ENCODE data around the gene CALML3. TPM values are rescaled to one million over a fixed set of nuclear protein-coding genes. Genes with fewer than 3 reads are reported as not detected.

Gene CALML3
- total RNA-seq, 2 experiments from 2014 or later = not detected

DNA sequence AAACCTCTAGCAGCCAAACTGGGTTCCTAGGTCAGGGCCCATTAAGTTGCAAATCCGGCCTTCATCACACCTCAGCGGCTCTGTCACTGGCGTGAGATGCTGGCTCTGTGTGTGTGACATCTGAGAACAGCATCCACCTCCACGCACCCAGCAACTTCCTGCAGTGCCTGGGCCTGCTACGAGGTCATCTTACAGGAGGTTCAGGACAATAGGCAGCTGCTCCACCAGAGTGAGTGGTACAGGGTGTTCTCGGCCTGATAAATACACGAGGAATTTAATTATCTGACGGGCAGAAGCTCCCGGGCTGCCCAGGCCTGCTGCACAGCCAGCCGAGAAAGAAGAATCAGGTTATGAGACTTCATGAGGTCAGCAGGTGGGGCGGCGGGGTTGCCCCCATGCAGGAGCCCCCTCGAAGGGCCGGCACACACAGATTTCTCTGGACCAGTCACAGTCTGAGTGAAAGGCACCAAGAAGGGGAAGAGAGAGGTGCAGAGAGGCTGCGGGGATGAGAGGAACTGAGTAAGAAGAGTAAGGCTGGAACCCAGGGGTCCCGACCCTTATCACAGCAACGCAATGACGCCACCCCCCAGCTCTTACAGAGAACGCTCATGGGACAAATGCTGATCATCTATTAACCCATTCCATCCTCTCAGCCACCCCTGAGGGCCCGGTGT lies 49.3 kb downstream of the CALML3 start:
- no peak overlapping the region for H3K27ac Mint-ChIP-seq
- POLR2A ChIA-PET = no interaction called here
- peaks cover 6% of the 10 kb centered on the region for H3K4me1 Mint-ChIP-seq
- CTCF ChIA-PET = no interaction called here
- H3K9me3 Mint-ChIP-seq = no peaks in the 10 kb centered on the region
- no peak for DNase-seq
- peaks cover under 1% of the 10 kb centered on the region for H3K27me3 Mint-ChIP-seq
- no peaks in the 10 kb centered on the region for H3K36me3 Mint-ChIP-seq (ENCODE audit: low read depth)
- no peak overlapping the region for H3K4me3 Mint-ChIP-seq

DNA sequence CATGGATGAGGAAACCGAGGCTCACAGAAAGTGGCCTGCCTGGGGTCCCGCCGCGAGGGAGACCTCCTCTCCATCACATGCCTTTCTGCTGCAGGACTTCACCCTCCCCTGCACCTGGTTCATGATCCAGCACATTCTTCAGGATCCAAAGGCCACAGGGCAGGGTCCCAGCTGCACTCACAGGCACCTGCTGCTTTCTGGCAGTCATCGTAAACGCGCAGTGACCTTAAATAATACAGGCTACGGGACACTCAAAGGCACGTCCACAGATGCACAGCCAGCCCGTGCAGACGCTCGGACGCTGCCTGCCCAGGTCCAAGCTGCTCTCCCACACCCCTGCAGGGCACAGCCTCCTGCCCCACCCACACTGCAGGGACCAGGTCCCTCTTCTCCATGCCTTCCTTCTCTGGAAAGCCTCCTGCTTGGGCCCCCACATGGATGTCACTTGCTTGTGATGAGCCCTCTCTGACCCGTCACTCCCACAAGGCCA lies 49.9 kb downstream of the CALML3 start:
- no peak overlapping the region for H3K27ac Mint-ChIP-seq
- H3K4me3 Mint-ChIP-seq = no peak overlapping the region
- ChIA-PET POLR2A (no interaction called here), CTCF (no interaction called here)
- H3K36me3 Mint-ChIP-seq (ENCODE audit: low read depth) = no peaks in the 10 kb centered on the region
- no peak for DNase-seq
- H3K9me3 Mint-ChIP-seq = no peaks in the 10 kb centered on the region
- H3K27me3 Mint-ChIP-seq = no peaks in the 10 kb centered on the region
- H3K4me1 Mint-ChIP-seq = peaks cover 3% of the 10 kb centered on the region

DNA sequence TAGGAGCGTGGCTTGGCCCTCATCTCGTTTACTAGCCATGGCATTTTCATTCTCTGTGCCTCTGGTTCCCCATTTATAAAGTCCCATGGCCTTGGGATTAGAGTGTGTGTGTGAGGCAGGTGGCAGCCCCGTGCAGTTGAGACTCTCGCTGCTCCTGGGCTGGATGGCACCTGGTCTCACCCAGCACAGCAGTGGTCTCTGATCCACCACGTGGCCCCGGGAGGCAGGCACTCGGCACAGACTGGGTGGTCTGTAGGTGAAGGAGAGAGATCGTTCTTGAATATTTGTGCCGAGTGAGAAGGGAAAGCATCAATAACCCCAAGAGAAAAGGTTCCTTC lies 50.4 kb downstream of the CALML3 start:
- H3K27ac Mint-ChIP-seq = no peak overlapping the region
- no peaks in the 10 kb centered on the region for H3K27me3 Mint-ChIP-seq
- H3K9me3 Mint-ChIP-seq = no peaks in the 10 kb centered on the region
- no peak for DNase-seq
- peaks cover 3% of the 10 kb centered on the region for H3K4me1 Mint-ChIP-seq
- H3K36me3 Mint-ChIP-seq (ENCODE audit: low read depth) = no peaks in the 10 kb centered on the region
- ChIA-PET CTCF (no interaction called here), POLR2A (no interaction called here)
- H3K4me3 Mint-ChIP-seq = no peak overlapping the region

DNA sequence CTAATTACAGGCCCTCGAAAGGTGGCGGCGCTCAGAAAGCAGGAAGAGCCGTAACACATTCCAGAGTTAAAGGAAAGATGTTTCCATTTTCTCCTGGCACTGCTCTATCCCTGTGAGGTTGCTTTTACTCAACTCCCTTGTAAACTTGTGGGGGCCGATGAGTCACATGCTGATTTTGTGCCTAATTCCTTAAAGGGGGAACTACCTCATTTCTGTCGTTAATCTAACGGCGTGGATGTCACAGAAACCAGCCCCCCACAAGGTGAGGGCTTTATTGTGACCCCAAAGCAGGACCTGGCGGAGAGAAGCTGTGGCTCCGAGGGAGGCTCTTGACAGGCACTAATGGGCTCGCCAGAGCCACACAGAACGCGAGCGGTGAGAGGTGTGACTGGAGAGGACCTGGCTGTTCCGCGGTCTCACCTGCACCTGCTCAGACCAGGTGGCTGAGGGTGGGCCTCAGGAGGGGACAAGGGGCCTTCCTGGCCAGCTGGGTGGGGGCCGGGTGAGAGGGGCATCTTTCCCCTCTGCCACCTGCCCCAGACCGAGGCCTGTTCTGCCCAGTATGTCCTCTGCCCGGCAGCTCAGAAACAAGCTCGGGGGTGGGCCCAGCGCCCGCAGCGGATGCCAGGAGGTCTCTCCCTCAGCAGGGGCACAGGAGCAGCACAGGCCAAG lies 50.9 kb downstream of the CALML3 start:
- no peaks in the 10 kb centered on the region for H3K9me3 Mint-ChIP-seq
- H3K27ac Mint-ChIP-seq = no peak overlapping the region
- H3K4me3 Mint-ChIP-seq = no peak overlapping the region
- CTCF ChIA-PET = no interaction called here
- H3K36me3 Mint-ChIP-seq (ENCODE audit: low read depth) = no peaks in the 10 kb centered on the region
- POLR2A ChIA-PET = no interaction called here
- no peak for DNase-seq
- H3K27me3 Mint-ChIP-seq = peaks cover 2% of the 10 kb centered on the region
- peaks cover 4% of the 10 kb centered on the region for H3K4me1 Mint-ChIP-seq

DNA sequence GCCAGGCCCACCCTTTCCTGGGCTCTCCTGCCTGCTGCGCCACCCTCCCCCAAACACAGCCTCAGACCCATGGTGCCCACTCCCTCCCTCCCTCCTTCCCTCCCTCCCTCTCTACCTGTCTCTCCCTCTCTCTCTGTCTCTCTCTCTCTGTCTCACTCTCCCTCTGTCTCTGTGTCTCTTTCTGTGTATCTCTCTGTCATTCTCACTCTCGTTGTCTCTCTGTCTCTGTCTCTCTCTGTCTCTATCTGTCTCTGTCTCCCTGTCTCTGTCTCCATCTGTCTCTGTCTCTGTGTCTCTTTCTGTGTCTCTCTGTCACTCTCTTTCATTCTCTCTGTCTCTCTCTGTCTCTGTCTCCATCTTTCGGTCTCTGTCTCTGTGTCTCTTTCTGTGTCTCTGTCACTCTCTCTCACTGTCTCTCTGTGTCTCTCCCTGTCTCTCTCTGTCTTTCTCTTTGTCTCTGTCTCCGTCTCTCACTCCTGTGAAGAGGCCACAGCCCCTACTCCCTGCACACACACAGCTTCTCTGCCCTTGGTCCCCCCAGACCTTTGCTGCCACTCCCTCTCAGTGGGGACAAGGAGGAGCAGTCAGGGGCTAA lies 51.5 kb downstream of the CALML3 start:
- Mint-ChIP-seq H3K9me3 (peaks cover 3% of the 10 kb centered on the region), H3K4me3 (no peak overlapping the region), H3K27me3 (peaks cover 2% of the 10 kb centered on the region), H3K4me1 (peaks cover 4% of the 10 kb centered on the region), H3K27ac (no peak overlapping the region), H3K36me3 (ENCODE audit: low read depth) (no peaks in the 10 kb centered on the region)
- no peak for DNase-seq
- ChIA-PET POLR2A (no interaction called here), CTCF (interaction anchor here (1.0 kb wide), 1 partner anchor 9 kb away, joined by 3 read pairs; no protein-coding TSS in a partner anchor)

Other genes with a start within 250 kb of the CALML3 start
- gene UCN3, start 160.0 kb upstream of the CALML3 start, total RNA-seq = not detected
- not detected for gene TUBAL3, start 120.1 kb upstream of the CALML3 start, total RNA-seq
- gene NET1, start 112.4 kb upstream of the CALML3 start, total RNA-seq = 10 to 100 TPM; 39.1 to 47.7 TPM
- not detected for gene CALML5, start 25.4 kb upstream of the CALML3 start, total RNA-seq
- 1 to 10 TPM; 4.5 to 6.0 TPM for gene ASB13, start 141.6 kb downstream of the CALML3 start, total RNA-seq
- 10 to 100 TPM; 45.7 to 49.4 TPM for gene TASOR2, start 159.9 kb downstream of the CALML3 start, total RNA-seq